Measurements from ENCODE around the gene HTT. TPM values are rescaled to one million over a fixed set of nuclear protein-coding genes. Genes with fewer than 3 reads are reported as not detected.

HTT gene
- total and polyA plus RNA-seq, 9 of the 15 experiments (the other 6 are each of a cell fraction or from before 2014, with no cell fraction given): 0.66 to 31.6 (median 14.7) TPM

DNA sequence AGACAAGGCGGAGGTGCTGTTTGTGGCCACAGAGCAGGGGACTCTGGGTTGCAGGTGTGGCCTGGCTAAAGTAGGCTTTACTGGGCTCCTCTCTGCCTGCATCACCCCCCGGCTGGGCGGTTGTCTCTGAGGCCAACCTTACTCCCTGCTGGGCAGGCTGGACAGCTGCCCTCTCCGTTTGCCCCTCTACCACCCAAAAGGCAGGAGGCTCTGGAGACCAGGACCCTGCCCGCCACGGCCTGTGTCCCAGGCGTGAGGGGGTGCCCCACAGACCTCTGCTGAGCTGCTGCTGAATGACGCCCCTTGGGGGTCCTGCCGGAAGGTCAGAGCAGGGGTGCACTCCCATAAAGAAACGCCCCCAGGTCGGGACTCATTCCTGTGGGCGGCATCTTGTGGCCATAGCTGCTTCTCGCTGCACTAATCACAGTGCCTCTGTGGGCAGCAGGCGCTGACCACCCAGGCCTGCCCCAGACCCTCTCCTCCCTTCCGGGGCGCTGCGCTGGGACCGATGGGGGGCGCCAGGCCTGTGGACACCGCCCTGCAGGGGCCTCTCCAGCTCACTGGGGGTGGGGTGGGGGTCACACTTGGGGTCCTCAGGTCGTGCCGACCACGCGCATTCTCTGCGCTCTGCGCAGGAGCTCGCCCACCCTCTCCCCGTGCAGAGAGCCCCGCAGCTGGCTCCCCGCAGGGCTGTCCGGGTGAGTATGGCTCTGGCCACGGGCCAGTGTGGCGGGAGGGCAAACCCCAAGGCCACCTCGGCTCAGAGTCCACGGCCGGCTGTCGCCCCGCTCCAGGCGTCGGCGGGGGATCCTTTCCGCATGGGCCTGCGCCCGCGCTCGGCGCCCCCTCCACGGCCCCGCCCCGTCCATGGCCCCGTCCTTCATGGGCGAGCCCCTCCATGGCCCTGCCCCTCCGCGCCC lies 1.1 kb upstream of the HTT start (continued):
- TF ChIP-seq, protein P1, sequence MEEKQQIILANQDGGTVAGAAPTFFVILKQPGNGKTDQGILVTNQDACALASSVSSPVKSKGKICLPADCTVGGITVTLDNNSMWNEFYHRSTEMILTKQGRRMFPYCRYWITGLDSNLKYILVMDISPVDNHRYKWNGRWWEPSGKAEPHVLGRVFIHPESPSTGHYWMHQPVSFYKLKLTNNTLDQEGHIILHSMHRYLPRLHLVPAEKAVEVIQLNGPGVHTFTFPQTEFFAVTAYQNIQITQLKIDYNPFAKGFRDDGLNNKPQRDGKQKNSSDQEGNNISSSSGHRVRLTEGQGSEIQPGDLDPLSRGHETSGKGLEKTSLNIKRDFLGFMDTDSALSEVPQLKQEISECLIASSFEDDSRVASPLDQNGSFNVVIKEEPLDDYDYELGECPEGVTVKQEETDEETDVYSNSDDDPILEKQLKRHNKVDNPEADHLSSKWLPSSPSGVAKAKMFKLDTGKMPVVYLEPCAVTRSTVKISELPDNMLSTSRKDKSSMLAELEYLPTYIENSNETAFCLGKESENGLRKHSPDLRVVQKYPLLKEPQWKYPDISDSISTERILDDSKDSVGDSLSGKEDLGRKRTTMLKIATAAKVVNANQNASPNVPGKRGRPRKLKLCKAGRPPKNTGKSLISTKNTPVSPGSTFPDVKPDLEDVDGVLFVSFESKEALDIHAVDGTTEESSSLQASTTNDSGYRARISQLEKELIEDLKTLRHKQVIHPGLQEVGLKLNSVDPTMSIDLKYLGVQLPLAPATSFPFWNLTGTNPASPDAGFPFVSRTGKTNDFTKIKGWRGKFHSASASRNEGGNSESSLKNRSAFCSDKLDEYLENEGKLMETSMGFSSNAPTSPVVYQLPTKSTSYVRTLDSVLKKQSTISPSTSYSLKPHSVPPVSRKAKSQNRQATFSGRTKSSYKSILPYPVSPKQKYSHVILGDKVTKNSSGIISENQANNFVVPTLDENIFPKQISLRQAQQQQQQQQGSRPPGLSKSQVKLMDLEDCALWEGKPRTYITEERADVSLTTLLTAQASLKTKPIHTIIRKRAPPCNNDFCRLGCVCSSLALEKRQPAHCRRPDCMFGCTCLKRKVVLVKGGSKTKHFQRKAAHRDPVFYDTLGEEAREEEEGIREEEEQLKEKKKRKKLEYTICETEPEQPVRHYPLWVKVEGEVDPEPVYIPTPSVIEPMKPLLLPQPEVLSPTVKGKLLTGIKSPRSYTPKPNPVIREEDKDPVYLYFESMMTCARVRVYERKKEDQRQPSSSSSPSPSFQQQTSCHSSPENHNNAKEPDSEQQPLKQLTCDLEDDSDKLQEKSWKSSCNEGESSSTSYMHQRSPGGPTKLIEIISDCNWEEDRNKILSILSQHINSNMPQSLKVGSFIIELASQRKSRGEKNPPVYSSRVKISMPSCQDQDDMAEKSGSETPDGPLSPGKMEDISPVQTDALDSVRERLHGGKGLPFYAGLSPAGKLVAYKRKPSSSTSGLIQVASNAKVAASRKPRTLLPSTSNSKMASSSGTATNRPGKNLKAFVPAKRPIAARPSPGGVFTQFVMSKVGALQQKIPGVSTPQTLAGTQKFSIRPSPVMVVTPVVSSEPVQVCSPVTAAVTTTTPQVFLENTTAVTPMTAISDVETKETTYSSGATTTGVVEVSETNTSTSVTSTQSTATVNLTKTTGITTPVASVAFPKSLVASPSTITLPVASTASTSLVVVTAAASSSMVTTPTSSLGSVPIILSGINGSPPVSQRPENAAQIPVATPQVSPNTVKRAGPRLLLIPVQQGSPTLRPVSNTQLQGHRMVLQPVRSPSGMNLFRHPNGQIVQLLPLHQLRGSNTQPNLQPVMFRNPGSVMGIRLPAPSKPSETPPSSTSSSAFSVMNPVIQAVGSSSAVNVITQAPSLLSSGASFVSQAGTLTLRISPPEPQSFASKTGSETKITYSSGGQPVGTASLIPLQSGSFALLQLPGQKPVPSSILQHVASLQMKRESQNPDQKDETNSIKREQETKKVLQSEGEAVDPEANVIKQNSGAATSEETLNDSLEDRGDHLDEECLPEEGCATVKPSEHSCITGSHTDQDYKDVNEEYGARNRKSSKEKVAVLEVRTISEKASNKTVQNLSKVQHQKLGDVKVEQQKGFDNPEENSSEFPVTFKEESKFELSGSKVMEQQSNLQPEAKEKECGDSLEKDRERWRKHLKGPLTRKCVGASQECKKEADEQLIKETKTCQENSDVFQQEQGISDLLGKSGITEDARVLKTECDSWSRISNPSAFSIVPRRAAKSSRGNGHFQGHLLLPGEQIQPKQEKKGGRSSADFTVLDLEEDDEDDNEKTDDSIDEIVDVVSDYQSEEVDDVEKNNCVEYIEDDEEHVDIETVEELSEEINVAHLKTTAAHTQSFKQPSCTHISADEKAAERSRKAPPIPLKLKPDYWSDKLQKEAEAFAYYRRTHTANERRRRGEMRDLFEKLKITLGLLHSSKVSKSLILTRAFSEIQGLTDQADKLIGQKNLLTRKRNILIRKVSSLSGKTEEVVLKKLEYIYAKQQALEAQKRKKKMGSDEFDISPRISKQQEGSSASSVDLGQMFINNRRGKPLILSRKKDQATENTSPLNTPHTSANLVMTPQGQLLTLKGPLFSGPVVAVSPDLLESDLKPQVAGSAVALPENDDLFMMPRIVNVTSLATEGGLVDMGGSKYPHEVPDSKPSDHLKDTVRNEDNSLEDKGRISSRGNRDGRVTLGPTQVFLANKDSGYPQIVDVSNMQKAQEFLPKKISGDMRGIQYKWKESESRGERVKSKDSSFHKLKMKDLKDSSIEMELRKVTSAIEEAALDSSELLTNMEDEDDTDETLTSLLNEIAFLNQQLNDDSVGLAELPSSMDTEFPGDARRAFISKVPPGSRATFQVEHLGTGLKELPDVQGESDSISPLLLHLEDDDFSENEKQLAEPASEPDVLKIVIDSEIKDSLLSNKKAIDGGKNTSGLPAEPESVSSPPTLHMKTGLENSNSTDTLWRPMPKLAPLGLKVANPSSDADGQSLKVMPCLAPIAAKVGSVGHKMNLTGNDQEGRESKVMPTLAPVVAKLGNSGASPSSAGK (IDR thresholded peaks at IDR 0.05): no peak; the same call in 1 of the 2 replicates
- no peak for TF ChIP-seq ZNF785 (CRISPR knock-in tag; IDR thresholded peaks at IDR 0.05)
- TF ChIP-seq, protein P2, sequence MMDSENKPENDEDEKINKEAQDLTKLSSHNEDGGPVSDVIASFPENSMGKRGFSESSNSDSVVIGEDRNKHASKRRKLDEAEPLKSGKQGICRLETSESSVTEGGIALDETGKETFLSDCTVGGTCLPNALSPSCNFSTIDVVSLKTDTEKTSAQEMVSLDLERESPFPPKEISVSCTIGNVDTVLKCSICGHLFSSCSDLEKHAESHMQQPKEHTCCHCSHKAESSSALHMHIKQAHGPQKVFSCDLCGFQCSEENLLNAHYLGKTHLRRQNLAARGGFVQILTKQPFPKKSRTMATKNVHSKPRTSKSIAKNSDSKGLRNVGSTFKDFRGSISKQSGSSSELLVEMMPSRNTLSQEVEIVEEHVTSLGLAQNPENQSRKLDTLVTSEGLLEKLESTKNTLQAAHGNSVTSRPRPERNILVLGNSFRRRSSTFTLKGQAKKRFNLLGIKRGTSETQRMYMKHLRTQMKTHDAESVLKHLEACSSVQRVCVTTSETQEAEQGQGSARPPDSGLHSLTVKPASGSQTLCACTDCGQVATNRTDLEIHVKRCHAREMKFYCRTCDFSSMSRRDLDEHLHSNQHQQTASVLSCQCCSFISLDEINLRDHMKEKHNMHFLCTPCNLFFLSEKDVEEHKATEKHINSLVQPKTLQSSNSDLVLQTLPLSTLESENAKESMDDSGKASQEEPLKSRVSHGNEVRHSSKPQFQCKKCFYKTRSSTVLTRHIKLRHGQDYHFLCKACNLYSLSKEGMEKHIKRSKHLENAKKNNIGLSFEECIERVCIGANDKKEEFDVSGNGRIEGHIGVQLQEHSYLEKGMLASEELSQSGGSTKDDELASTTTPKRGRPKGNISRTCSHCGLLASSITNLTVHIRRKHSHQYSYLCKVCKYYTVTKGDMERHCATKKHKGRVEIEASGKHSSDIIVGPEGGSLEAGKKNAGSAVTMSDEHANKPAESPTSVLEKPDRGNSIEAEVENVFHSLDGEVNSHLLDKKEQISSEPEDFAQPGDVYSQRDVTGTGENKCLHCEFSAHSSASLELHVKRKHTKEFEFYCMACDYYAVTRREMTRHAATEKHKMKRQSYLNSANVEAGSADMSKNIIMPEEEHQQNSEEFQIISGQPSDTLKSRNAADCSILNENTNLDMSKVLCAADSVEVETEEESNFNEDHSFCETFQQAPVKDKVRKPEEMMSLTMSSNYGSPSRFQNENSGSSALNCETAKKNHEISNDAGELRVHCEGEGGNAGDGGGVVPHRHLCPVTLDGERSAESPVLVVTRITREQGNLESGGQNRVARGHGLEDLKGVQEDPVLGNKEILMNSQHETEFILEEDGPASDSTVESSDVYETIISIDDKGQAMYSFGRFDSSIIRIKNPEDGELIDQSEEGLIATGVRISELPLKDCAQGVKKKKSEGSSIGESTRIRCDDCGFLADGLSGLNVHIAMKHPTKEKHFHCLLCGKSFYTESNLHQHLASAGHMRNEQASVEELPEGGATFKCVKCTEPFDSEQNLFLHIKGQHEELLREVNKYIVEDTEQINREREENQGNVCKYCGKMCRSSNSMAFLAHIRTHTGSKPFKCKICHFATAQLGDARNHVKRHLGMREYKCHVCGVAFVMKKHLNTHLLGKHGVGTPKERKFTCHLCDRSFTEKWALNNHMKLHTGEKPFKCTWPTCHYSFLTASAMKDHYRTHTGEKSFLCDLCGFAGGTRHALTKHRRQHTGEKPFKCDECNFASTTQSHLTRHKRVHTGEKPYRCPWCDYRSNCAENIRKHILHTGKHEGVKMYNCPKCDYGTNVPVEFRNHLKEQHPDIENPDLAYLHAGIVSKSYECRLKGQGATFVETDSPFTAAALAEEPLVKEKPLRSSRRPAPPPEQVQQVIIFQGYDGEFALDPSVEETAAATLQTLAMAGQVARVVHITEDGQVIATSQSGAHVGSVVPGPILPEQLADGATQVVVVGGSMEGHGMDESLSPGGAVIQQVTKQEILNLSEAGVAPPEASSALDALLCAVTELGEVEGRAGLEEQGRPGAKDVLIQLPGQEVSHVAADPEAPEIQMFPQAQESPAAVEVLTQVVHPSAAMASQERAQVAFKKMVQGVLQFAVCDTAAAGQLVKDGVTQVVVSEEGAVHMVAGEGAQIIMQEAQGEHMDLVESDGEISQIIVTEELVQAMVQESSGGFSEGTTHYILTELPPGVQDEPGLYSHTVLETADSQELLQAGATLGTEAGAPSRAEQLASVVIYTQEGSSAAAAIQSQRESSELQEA (IDR thresholded peaks at IDR 0.05; ENCODE audit: low read depth): no peak
- no peak for TF ChIP-seq DPF2 (IDR thresholded peaks at IDR 0.05)
- TF ChIP-seq, protein P3, sequence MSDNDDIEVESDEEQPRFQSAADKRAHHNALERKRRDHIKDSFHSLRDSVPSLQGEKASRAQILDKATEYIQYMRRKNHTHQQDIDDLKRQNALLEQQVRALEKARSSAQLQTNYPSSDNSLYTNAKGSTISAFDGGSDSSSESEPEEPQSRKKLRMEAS (CRISPR knock-in tag; IDR thresholded peaks at IDR 0.05): 0 out of 2 replicates have a peak, but pooled peaks have one; percentile 9
- TF ChIP-seq FUS (optimal IDR thresholded peaks at IDR 0.05; ENCODE audit: low read depth, low read length): no peak
- no peak for TF ChIP-seq BCOR (IDR thresholded peaks at IDR 0.05)
